GM19438 (cell line): ENCODE data around the gene DEPDC1B.
"Not testable (repeated sequence)": the region's sequence is repeated elsewhere in the genome, so short reads cannot be mapped to it uniquely, and the experiment has no call there.

Experiments used
- ATAC-seq: cut with Tn5 transposase; IDR thresholded peaks from one replicate; pipeline ENCODE4 v1.9.1; 2021; ENCODE audit warnings: low read depth; ENCODE audit not compliant: unreplicated experiment

Gene DEPDC1B

GRCh38 chr5:60594715-60595477 lies 105.1 kb downstream of the DEPDC1B start:
- no peak for ATAC-seq

DNA sequence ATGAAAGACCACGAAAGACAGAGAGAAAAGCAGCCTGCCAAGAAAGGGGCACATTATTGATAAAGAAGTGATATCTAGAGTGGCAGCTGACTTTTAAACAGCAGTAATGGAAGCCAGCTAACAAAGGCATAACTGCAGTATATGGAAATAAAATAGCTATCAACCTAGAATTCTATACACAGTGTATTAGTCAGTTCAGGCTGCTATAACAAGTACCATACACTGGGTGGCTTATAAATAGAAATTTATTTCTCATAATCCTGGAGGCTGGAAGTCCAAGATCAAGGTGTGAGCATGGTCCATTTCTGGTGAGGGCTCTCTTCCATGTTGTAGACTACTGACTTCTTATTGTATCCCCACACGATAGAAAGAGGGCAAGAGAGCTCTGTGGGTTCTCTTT lies 109.8 kb downstream of the DEPDC1B start:
- no peak for ATAC-seq

DNA sequence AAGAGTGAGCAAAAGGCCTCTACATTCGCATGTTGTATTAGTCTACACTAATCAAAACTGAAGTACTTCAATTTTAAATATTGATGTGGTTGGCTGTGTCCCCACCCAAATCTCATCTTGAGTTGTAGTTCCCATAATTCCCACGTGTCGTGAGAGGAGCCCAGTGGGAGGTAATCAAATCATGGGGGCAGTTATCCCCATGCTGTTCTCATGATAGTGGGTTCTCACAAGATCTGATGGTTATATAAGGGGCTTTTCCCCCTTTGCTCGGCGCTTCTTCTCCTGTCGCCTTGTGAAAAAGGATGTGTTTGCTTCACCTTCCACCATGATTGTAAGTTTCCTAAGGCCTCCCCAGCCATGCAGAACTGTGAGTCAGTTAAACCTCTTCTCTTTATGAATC lies 112.7 kb downstream of the DEPDC1B start:
- not testable (repeated sequence) for ATAC-seq

DNA sequence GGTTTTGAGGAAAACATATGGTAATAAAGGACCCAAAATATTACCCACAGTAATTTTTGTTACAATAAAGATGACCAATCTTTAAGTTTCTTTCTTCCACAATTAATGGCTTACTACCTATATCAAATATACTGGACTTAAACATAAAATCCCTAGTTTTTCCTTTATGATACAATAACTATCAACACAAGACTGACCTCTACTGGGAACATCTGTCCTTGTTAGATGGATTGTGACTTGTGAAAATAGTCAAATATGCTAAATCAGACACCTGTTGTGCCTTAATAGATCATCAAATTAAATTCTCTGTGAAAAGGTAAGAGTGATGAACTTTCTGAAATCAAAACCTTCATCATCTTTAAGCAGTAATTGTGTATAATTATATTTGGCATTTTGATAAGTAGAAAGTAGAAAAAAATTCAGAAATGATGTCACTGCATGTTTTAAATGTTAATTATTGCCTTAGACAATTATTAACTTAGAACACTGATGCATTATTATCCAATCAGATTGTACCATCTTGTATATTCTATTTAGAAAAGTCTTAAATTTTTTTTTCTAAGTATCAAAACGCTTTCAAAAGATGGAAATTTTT lies 113.6 kb downstream of the DEPDC1B start:
- no peak for ATAC-seq

DNA sequence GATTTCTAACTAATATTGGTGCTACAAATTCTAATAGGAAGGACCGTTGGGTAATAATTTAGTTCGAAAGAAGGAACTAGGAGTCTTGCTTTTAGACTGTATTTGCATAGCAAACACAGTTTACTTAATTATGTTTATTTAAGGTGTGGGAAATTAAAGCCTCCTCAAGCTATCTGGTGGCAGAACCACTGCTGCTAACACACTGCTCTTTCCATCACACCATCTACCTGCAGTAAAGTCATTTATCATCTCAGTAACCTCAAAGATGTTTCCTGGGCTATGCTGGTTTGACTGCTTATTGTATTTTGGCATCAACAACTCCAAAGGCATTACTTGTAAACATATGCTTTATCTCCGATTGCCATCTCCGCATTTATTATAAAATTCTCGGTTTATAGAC lies 114.3 kb downstream of the DEPDC1B start:
- no peak for ATAC-seq

DNA sequence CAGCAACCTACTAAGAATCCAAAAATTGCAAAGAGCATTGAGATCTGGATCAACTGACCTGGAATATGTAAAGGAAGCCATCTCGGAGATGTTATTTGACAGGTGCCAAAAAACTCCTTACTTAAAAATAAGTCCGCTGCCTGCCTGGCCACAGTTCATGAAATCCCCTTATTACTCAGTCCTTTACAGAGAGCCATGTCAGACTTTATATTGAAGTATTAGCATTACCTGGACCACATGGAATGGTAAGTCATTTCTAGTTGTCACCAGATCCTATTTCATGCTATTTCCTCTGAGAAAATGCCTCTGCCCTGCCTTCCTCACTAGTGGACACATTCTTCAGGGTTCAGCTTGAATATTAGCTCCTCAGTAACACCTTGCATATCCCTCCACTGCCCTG lies 115.7 kb downstream of the DEPDC1B start:
- no peak for ATAC-seq

DNA sequence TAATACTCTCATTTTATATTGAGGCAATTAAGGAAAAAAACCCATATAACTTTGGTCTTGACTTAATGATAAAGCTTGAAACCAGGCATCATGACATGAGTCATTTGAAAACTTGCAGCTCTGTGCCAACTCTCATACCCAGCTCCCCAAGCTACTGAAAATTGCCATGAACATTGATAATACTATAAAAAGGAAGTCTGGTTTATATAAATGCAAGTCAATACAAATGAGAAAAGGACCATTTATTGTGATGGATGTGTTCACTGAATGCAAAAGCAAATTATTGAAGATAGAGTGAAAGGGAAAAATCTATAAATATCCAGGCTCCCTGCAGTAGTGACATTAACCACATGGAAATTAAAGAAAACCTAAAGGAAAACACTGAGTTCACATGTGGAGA lies 116.3 kb downstream of the DEPDC1B start:
- no peak for ATAC-seq

GRCh38 chr5:60578315-60578714 lies 121.7 kb downstream of the DEPDC1B start:
- ATAC-seq, result no peak

DNA sequence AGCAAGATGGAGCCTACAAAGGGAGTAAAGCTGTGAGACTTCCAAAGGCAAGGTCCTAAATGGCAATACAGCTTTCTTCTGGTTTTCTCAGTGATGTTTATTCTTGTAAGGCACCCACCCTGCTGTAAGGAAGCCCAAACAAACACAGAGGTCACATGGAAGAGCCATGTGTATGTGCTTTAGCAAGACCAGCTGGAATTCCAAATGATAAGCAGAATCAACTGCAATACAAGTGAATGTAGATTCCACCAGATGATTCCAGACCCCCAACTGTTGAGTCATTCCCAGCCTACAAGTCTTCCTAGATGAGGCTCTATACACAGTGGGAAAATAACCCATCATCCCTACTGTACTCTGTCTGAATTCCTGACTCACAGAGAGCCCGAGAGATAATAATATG lies 122.8 kb downstream of the DEPDC1B start:
- no peak for ATAC-seq

- ATAC-seq, result no peak
Measured at GRCh38 chr5:60576425-60576824, 123.5 kb downstream of the DEPDC1B start.

DNA sequence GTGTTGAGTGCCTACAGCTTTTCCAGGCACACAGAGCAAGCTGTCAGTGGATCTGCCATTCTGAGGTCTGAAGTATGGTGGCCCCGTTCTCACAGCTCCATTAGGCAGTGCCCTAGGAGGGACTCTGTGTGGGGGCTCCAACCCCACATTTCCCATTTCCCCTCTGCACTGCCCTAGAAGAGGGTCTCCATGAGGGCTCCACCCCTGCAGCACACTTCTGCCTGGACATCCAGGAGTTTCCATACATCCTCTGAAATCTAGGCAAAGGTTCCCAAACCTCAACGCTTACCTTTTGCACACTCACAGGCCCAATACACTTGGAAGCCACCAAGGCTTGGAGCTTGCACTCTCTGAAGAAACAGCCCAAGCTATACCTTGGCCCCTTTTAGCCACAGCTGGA lies 131.3 kb downstream of the DEPDC1B start:
- no peak for ATAC-seq

- ATAC-seq, result no peak
Measured at GRCh38 chr5:60563696-60564324, 136.2 kb downstream of the DEPDC1B start.

GRCh38 chr5:60553291-60553690 lies 146.7 kb downstream of the DEPDC1B start:
- ATAC-seq, result not testable (repeated sequence)

GRCh38 chr5:60551829-60552228 lies 148.1 kb downstream of the DEPDC1B start:
- ATAC-seq, result no peak

GRCh38 chr5:60551250-60551649 lies 148.7 kb downstream of the DEPDC1B start:
- ATAC-seq, result no peak

DNA sequence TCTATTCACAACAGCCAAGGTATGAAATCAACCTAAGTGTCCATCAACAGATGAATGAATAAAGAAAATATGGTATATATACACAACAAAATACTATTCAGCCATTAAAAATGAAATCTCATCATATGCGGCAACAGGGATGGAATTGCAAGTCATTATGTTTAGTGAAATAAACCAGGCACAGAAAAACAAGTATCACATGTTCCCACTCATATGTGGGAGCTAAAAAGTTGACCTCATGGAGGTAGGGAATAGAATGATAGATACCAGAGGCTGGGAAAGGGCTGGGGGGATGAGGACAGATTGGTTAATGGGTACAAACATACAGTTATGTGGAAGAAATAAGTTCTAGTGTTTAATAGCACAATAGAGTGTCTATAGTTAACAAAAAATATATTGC lies 149.7 kb downstream of the DEPDC1B start:
- no peak for ATAC-seq

GRCh38 chr5:60549841-60550240 lies 150.1 kb downstream of the DEPDC1B start:
- no peak for ATAC-seq
